Heart right ventricle (tissue), 16 donors: ENCODE measurements around the gene CCDC9B. TPM values are rescaled to one million over a fixed set of nuclear protein-coding genes. Genes with fewer than 3 reads are reported as not detected.

Source experiments
- ATAC-seq, 8 donors: fragments of 200-7000 bp; cut with Tn5 transposase; one replicate each; pipeline ENCODE4 v1.9.1; 2020; ENCODE audit warnings: mild to moderate bottlenecking in 8 of 8, moderate library complexity in 8 of 8, moderate number of reproducible peaks in 1 of 8
- DNase-seq, 2 donors: peaks; one replicate each; pipeline ENCODE4 v3.0.0-alpha.2; 2020
- H3K27ac ChIP-seq, 10 donors: fragments of 200-600 bp; sonication (generic) in 2 of 10; one replicate each; pipeline versions ENCODE4 v1.5.0 to v1.8.0; 2020 to 2022; ENCODE audit warnings: mild to moderate bottlenecking in 3 of 10
- H3K27me3 ChIP-seq, 7 donors: fragments of 200-600 bp; one replicate each; pipeline ENCODE4 v1.8.0; 2021 to 2022; ENCODE audit warnings: mild to moderate bottlenecking in 2 of 7
- H3K36me3 ChIP-seq, 9 donors: fragments of 200-600 bp; sonication (generic) in 1 of 9; one replicate each; pipeline versions ENCODE4 v1.5.0 to v1.8.0; 2020 to 2022; ENCODE audit warnings: mild to moderate bottlenecking in 2 of 9
- H3K4me1 ChIP-seq, 9 donors: fragments of 200-600 bp; sonication (generic) in 1 of 9; one replicate each; pipeline versions ENCODE4 v1.5.0 to v1.8.0; 2020 to 2022; ENCODE audit warnings: mild to moderate bottlenecking in 4 of 9
- H3K4me3 ChIP-seq, 10 donors: fragments of 200-600 bp; sonication (generic) in 2 of 10; one replicate each; pipeline versions ENCODE4 v1.5.0 to v1.8.0; 2020 to 2022; ENCODE audit warnings: mild to moderate bottlenecking in 7 of 10, moderate library complexity in 2 of 10
- H3K9me3 ChIP-seq, 11 donors: fragments of 200-600 bp in 10 of 11; sonication (generic) in 2 of 11; one replicate each; pipeline versions ENCODE4 v1.5.0 to v1.8.0; 2013 to 2022; ENCODE audit warnings: mild to moderate bottlenecking in 2 of 11, control low read depth in 1 of 11, moderate library complexity in 1 of 11
- WGBS, 2 donors: extraction: QIAGEN DNeasy Blood & Tissue Kit; methylation state at CpG; one replicate each; pipeline ENCODE4 v1.1.7; 2013; ENCODE audit warnings: inconsistent platforms in 1 of 2; 5-methylcytosine and 5-hydroxymethylcytosine counted together
- intact Hi-C, 10 donors: fragments of 100-400 bp; cut with DNase I; formaldehyde crosslinking; loops; one replicate each; pipeline versions ENCODE4 v1.11.1 to v1.14.2; 2022
- polyA plus RNA-seq, 2 donors: library from polyadenylated mRNA; stranded (reverse); fragments of 200-250 nt; gene quantifications; one replicate each; pipeline ENCODE4 v1.2.3, GENCODE V29; 2013
- total RNA-seq, 10 donors: library from RNA; stranded (reverse); fragmentation: NEBNext Ultra II Directional in 3 of 10; extraction: Animal tissue kit (Norgen Biotek cat#: 25700) in 3 of 10; gene quantifications; one replicate each; pipeline versions ENCODE4 v1.2.1 to v1.2.4, GENCODE V29; 2021 to 2023
- TF ChIP-seq, protein P1 (sequence below), 9 donors: fragments of 200-600 bp; sonication (generic) in 2 of 9; IDR thresholded peaks; one replicate each; pipeline versions ENCODE4 v1.5.0 to v1.8.0; 2021 to 2022; ENCODE audit warnings: antibody characterized with exemption in 9 of 9, mild to moderate bottlenecking in 5 of 9, moderate library complexity in 1 of 9
- donor health status: Arrhythmogenic right ventricular cardiomyopathy.
- donor health status: ischemic (EF 13 %, LVEDD 7.1; RV severe dilation, severe dysfunction).
- donor health status: healthy with polysubstance abuse.
- donor health status: DM: no; HTN: yes; CAD: no.
- donor health status: DM: no; HTN: no; CAD: no.
- donor health status: ischemic (EF 25% LVEDD 6.9; RV normal size, moderate dysfunction).
- donor health status: ischemic (EF 25% LVEDD 5.7; RV mildly dilated, moderate dysfunction).
- donor health status: healthy.
- donor health status: DM: yes; HTN: yes; CAD: no.
- donor health status: Ischemic cardiomyopathy.
- donor health status: ischemic (EF 35%, LVEDD 5.7; RV mildly dilated, moderate dysfunction).
- donor health status: nonischemic (EF 11% LVEDD 7.7; RV severe dilation, severe dysfunction).
- donor health status: DM: yes; HTN: yes; CAD: no.
- donor health status: PGD.
- donor health status: ischemic (EF 29% LVEDD 5.4; RV normal size, mild dysfunction).
- donor health status: nonischemic (EF 23%, LVEDD 6.1; RV moderate dilation, normal function).

CCDC9B gene
- total and polyA plus RNA-seq, 12 donors = 13.0 to 190 (median 144) TPM

DNA sequence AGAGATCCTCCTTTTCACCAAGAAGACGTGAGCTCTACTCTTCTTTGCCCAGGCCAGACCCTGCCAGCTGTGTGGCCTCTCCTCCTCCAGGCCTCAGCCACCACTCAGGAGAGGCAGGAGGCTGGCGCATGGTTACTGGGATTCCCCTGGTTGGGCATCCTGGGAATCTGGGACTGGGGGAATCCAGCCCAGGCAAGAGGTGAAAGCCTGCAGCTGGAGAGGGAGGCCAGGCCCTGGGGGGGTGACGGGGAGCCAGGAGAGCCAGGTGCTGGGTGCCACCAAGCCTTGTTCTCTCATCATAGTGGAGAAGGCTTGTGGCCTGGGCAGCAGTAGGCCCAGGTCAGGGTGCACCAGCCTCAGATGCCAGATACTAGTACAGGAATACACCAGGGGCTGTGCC lies 6.2 kb downstream of the CCDC9B start:
- Histone ChIP-seq H3K27me3 (no peaks in the 10 kb centered on the region), H3K36me3 (peaks cover 0 to 29% (median 0%) of the 10 kb centered on the region in 9 donors), H3K27ac (peak overlapping the region in 9 of 10 donors; percentile 79 to 99 (median 83)), H3K4me3 (peak overlapping the region in 1 of 10 donors; percentile 5), H3K4me1 (peaks cover 41 to 100% (median 81%) of the 10 kb centered on the region in 9 donors), H3K9me3 (no peaks in the 10 kb centered on the region)
- TF ChIP-seq, protein P1, sequence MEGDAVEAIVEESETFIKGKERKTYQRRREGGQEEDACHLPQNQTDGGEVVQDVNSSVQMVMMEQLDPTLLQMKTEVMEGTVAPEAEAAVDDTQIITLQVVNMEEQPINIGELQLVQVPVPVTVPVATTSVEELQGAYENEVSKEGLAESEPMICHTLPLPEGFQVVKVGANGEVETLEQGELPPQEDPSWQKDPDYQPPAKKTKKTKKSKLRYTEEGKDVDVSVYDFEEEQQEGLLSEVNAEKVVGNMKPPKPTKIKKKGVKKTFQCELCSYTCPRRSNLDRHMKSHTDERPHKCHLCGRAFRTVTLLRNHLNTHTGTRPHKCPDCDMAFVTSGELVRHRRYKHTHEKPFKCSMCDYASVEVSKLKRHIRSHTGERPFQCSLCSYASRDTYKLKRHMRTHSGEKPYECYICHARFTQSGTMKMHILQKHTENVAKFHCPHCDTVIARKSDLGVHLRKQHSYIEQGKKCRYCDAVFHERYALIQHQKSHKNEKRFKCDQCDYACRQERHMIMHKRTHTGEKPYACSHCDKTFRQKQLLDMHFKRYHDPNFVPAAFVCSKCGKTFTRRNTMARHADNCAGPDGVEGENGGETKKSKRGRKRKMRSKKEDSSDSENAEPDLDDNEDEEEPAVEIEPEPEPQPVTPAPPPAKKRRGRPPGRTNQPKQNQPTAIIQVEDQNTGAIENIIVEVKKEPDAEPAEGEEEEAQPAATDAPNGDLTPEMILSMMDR (IDR thresholded peaks at IDR 0.05) = no peak
- intact Hi-C loops = no loop called here
- ATAC-seq (no peak), DNase-seq (no peak)
- 62 to 77% methylated on average over 3 of the region's 3 CpGs for WGBS, 2 donors

DNA sequence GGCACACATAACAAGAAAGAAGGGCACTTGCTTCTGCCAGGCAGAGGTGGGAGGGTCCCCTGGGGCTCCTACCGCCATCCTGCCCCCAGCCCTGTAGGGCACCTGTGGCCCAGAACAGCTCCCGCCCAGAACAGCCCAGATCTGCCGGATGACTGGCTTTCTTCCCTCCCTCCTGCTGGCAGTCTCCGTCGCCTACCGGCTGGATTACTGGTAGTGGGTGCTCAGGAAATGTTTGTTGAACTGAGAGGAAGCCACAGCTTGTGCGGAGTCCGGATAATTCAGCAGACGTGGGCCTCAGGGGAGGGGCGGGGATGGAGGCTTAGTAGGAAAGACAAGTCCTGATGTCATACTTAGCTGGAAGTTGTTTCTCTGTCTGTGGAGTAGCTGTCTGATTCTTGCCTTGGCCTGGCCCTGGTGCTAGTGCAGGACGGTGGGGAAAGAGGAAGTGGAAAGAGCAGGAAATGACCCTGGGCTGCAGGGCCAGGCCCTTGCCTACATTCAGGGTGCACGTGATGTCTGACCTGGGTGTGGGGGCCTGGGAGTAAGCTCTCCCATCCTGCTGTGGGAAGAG lies 6.7 kb downstream of the CCDC9B start:
- Histone ChIP-seq H3K9me3 (no peaks in the 10 kb centered on the region), H3K27me3 (no peaks in the 10 kb centered on the region), H3K36me3 (peaks cover 0 to 29% (median 0%) of the 10 kb centered on the region in 9 donors), H3K4me1 (peaks cover 36 to 100% (median 81%) of the 10 kb centered on the region in 9 donors), H3K27ac (peak overlapping the region; percentile 19 to 99 (median 83)), H3K4me3 (peak overlapping the region in 5 of 10 donors; percentile 5 to 32 (median 20))
- 24 to 41% methylated on average over 10 to 12 of the region's 12 CpGs for WGBS, 2 donors
- ATAC-seq (peak; percentile 6 to 72 (median 42)), DNase-seq (peak; percentile 65 to 85)
- intact Hi-C loops = no loop called here
- TF ChIP-seq, protein P1 (IDR thresholded peaks at IDR 0.05) = no peak

DNA sequence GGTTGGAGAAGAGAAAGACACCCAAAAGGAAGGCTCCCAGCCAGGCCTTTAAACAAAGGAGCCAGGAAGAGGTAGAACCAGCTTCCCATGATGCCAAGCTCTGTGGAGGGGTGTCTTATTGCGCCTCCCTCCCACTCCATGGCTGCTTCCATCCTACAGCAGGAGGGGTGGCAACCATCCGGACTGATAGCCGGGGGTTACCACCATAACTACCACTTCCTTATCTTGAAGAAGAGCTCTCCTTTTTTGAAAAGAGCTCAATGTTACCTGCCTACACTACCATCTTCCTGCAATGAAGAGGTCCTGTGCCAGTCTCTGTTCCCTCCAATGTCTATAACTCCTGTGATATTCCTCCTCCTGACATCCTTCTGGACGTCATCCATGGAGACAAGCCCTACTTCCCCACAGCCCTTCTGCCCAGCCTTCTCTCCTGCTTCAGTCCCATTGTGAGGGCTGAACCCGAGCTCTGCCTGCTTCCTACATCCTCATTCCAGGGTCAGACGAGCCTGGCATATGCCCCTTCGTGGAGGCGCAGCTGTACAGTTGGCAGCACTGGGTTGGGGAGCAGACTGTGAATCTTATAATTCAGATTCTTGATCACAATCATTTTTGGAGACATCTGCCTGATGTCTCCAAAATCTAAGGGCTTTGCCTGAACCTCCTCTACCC lies 8.5 kb downstream of the CCDC9B start:
- intact Hi-C loops = no loop called here
- H3K4me1 ChIP-seq = peaks cover 22 to 100% (median 81%) of the 10 kb centered on the region in 9 donors
- DNase-seq (no peak), ATAC-seq (no peak)
- WGBS, 2 donors = 75 to 86% methylated on average over 8 of the region's 8 CpGs
- H3K27ac ChIP-seq = peak overlapping the region in 7 of 10 donors; percentile 18 to 99 (median 49)
- no peaks in the 10 kb centered on the region for H3K9me3 ChIP-seq
- no peaks in the 10 kb centered on the region for H3K27me3 ChIP-seq
- TF ChIP-seq, protein P1 (IDR thresholded peaks at IDR 0.05) = no peak
- no peak overlapping the region for H3K4me3 ChIP-seq
- H3K36me3 ChIP-seq = peaks cover 0 to 25% (median 0%) of the 10 kb centered on the region in 9 donors

DNA sequence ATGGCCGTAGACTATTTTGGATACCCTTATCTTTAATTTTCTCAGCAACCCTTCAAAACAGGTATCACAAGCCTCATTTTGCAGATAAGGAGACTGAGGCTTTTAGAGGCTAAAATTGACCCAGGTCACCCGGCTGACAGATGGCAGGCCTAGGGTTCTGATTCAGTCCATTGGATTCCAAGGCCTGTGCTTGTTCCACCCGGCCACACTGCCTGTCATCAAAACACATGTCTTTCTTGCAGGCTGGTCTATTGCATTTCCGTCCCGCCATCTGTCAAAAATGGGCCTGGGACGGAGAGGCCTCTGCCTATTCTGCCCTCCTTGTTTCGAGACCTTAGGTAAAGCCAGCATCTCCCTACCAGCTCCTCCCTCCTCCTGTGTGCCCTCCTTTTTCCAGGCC lies 9.1 kb downstream of the CCDC9B start:
- H3K4me1 ChIP-seq = peaks cover 20 to 100% (median 82%) of the 10 kb centered on the region in 9 donors
- TF ChIP-seq, protein P1 (IDR thresholded peaks at IDR 0.05) = no peak
- H3K36me3 ChIP-seq = peaks cover 0 to 19% (median 0%) of the 10 kb centered on the region in 9 donors
- intact Hi-C loops = no loop called here
- no peak overlapping the region for H3K4me3 ChIP-seq
- DNase-seq (no peak), ATAC-seq (no peak)
- peak overlapping the region in 7 of 10 donors; percentile 45 to 99 (median 68) for H3K27ac ChIP-seq
- 76 to 81% methylated on average over 7 of the region's 7 CpGs for WGBS, 2 donors
- H3K27me3 ChIP-seq = no peaks in the 10 kb centered on the region
- H3K9me3 ChIP-seq = no peaks in the 10 kb centered on the region
